Right cardiac atrium (tissue), 5 donors: ENCODE results near the gene BNIP5. TPM values are rescaled to one million over a fixed set of nuclear protein-coding genes. Genes with fewer than 3 reads are reported as not detected.
A peak's percentile ranks its signal among the peaks of the same experiment; 100 is the strongest.

Experiments used
- ATAC-seq, 2 donors: fragments of 200-7000 bp; cut with Tn5 transposase; one replicate each; pipeline versions ENCODE4 v1.8.0 to v1.9.1; 2020; ENCODE audit warnings: moderate library complexity in 2 of 2, mild to moderate bottlenecking in 1 of 2
- DNase-seq, 3 donors: peaks; one replicate each; pipeline ENCODE4 v3.0.0-alpha.2; 2020
- H3K27ac ChIP-seq: one replicate; pipeline ENCODE4 v1.5.1; 2013; ENCODE audit warnings: mild to moderate bottlenecking, low read length, control low read depth, moderate library complexity
- H3K27me3 ChIP-seq: one replicate; pipeline ENCODE4 v1.6.1; 2013; ENCODE audit not compliant: control insufficient read depth, insufficient read depth
- H3K4me1 ChIP-seq: one replicate; pipeline ENCODE4 v1.6.1; 2013; ENCODE audit warnings: low read length; ENCODE audit not compliant: control insufficient read depth, insufficient read depth
- H3K4me3 ChIP-seq: one replicate; pipeline ENCODE4 v1.5.1; 2013; ENCODE audit warnings: low read length, control low read depth
- H3K9me3 ChIP-seq: one replicate; pipeline ENCODE4 v1.6.1; 2013; ENCODE audit warnings: low read length; ENCODE audit not compliant: control insufficient read depth
- WGBS: extraction: QIAGEN DNeasy Blood & Tissue Kit; methylation state at CpG from one replicate; pipeline ENCODE4 v1.1.7; 2013; 5-methylcytosine and 5-hydroxymethylcytosine counted together
- intact Hi-C, 4 donors: fragments of 100-400 bp; cut with DNase I; formaldehyde crosslinking; loops; one replicate each; pipeline versions ENCODE4 v1.11.0 to v1.14.0; 2022 to 2023
- polyA plus RNA-seq: library from polyadenylated mRNA; stranded (reverse); fragments of 200-250 nt; gene quantifications from one replicate; pipeline ENCODE4 v1.2.3, GENCODE V29; 2013
- total RNA-seq, 4 donors: library from RNA; stranded (reverse); fragmentation: NEBNext Ultra II Directional; extraction: Animal tissue kit (Norgen Biotek cat#: 25700); gene quantifications; one replicate each; pipeline ENCODE4 v1.2.1, GENCODE V29; 2021
- donor health status: healthy with polysubstance abuse.
- donor health status: DM: no; HTN: yes; CAD: no.
- donor health status: DM: no; HTN: no; CAD: no.
- donor health status: DM: no; HTN: yes; CAD: no; lungs with severe emphysema.
- donor health status: DM: yes; HTN: yes; CAD: no.

Gene BNIP5
- total and polyA plus RNA-seq, 5 donors: 0.02 to 0.06 TPM; not detected in 3

DNA sequence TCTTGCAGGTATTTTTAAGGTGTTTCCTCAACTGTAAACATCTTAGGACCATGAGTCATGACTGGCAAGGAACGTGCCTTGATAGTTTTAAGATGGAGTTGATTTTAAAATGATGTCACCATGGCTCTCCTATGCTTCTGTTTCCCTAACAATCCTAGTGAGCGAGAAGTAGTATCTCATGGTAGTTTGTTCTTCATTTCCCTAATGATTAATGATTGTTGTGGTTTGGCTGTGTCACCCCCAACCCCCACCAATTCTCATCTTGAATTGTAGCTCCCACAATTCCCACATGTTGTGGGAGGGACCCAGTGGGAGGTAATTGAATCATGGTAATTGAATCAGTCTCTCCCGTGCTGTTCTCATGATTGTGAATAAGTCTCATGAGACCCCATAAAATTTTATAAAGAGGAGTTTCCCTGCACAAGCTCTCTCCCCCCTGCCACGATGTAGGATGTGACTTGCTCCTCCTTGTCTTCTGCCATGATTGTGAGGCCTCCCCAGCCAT lies 16.8 kb upstream of the BNIP5 start:
- H3K27me3 ChIP-seq: no peaks in the 10 kb centered on the region
- ATAC-seq (no peak), DNase-seq (no peak)
- intact Hi-C loops: loop anchor here in 2 of 4 donors (10.0 kb wide), 2 partner anchors 49 to 229 kb away; no protein-coding TSS in a partner anchor
- peaks cover 10% of the 10 kb centered on the region for H3K4me1 ChIP-seq
- H3K4me3 ChIP-seq: no peak overlapping the region
- 74% methylated on average over 4 of the region's 4 CpGs for WGBS
- H3K27ac ChIP-seq: no peak overlapping the region
- H3K9me3 ChIP-seq: no peaks in the 10 kb centered on the region

DNA sequence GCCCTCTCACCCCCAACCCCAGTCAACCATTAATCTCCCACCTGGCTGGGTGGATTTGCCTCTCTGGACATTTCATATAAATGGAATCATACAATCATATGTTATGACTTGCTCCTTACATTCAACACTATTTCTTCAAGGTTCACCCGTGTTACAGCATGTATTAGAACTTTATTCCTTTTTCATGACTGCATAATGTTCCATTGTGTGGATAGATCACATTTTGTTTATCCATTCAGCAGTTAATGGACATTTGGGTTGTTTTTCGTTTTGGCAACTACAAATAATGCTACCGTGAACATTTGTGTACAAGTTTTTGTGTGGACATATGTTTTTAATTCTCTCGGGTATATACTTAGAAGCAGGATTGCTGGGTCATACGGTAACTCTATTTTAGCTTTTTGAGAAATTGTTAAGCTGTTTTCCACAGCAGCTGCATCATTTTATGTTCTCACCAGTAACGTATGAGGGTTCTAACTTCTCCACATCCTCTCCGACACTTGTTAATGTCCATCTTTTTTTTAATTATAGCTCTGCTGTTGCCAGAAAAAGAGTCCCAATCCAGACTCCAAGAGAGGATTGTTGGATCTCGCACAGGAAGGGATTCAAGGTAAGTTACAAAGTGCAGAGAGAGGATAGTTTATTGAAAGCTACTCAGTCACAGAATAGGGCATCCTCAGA lies 15.9 kb upstream of the BNIP5 start:
- no peaks in the 10 kb centered on the region for H3K27me3 ChIP-seq
- intact Hi-C loops: loop anchor here in 2 of 4 donors (10.0 kb wide), 2 partner anchors 48 to 228 kb away; no protein-coding TSS in a partner anchor
- no peak for ATAC-seq

DNA sequence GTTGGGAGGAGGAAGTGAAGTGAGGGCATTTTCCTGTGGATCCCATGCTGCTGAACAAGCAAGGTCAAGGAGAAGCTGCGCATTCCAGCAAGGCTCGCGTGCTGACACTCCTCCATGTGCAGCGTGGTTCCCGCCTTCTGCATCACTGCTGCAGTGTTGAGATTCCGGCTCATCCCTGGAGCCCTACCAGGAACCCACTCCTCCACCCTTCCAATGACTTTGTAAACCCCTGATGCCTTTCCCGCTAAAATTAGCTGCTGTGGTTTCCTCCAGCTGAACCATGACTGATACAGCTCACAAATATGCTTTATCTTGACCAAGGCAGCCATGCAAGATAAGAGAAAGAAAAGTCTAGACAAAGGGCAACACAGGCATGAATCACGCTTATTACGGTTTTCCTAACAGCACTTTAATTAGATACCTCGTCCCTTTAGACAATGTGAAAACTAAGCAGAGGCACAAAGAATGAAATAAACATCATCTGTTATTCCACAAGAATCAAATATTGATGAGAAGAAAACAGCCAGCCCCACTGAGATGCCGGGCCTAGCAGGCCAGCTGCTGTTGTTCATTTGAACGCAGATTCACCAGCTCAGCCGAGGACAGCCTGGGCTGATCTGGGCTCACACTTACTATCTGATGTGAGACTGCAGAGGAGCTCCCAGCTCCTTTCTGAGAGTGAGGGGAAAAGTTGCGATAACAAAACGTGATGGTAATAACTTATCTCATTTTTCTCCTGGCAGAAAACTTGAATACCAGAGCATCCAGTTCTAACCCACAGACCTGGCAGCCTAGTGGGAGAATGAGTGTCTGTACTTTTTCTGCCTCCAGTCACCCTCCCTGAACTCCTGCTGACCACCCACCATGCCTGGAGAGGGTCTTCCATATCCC lies 14.2 kb upstream of the BNIP5 start:
- DNase-seq (peak in 2 of 3 donors; percentile 66 to 69), ATAC-seq (peak; percentile 70 to 92)
- intact Hi-C loops: loop anchor here in 2 of 4 donors (10.0 kb wide), 2 partner anchors 46 to 226 kb away; no protein-coding TSS in a partner anchor
- Histone ChIP-seq H3K27ac (peak overlapping the region; percentile 61), H3K4me3 (no peak overlapping the region), H3K27me3 (no peaks in the 10 kb centered on the region), H3K9me3 (no peaks in the 10 kb centered on the region), H3K4me1 (peaks cover 7% of the 10 kb centered on the region)
- 30% methylated on average over 15 of the region's 15 CpGs for WGBS

More for the DNA sequence above, 15.9 kb upstream of the BNIP5 start:
- no peaks in the 10 kb centered on the region for H3K9me3 ChIP-seq
- H3K27ac ChIP-seq: no peak overlapping the region
- 92% methylated on average over 8 of the region's 8 CpGs for WGBS
- no peak overlapping the region for H3K4me3 ChIP-seq
- H3K4me1 ChIP-seq: peaks cover 7% of the 10 kb centered on the region
- DNase-seq: no peak

DNA sequence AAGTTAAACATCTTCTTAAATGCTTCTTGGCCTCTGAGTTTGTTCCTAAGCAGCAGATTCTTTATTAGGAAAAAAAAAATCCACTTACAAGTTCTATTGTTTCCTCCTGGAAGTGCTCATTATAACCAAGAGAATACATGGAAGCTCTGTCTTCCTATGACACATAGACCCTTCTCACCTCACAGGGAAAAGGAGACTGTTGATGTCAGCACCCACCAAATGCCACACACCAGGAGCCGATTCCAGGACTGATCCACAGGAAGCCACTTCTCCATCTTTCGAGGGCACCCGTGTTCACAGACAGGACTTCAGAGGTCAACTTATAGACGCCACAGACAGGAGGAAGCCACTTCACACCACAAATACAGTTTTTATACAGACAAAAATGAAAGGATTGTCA lies 13.4 kb upstream of the BNIP5 start:
- Histone ChIP-seq H3K4me1 (peaks cover 7% of the 10 kb centered on the region), H3K4me3 (no peak overlapping the region), H3K27me3 (no peaks in the 10 kb centered on the region), H3K9me3 (no peaks in the 10 kb centered on the region), H3K27ac (no peak overlapping the region)
- intact Hi-C loops: loop anchor here in 2 of 4 donors (10.0 kb wide), 2 partner anchors 45 to 225 kb away; no protein-coding TSS in a partner anchor
- ATAC-seq (peak in 1 of 2 donors; percentile 71), DNase-seq (no peak)
- WGBS: 63% methylated on average over 4 of the region's 4 CpGs

DNA sequence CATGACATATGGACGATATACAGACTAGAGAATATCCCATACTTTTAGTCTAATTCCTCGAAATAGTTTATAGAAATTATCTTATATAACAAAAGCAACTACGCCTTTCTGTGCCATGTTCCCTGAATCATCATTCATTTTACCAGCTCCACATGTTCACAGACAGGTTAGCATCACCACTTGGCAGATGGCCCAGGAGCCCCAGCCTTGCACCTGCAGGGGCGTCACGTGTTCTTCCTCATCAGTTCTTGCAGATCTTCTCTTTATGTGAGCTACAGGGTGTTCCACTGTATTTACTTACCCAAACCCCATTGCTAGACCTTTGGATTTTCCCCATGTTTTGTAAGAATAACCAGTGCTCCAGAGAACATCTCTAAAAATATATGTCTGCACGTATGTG lies 12.6 kb upstream of the BNIP5 start:
- Histone ChIP-seq H3K27ac (no peak overlapping the region), H3K4me1 (peaks cover 7% of the 10 kb centered on the region), H3K27me3 (no peaks in the 10 kb centered on the region), H3K4me3 (no peak overlapping the region), H3K9me3 (no peaks in the 10 kb centered on the region)
- WGBS: 84% methylated on average over 6 of the region's 6 CpGs
- ATAC-seq (no peak), DNase-seq (no peak)
- intact Hi-C loops: no loop called here

DNA sequence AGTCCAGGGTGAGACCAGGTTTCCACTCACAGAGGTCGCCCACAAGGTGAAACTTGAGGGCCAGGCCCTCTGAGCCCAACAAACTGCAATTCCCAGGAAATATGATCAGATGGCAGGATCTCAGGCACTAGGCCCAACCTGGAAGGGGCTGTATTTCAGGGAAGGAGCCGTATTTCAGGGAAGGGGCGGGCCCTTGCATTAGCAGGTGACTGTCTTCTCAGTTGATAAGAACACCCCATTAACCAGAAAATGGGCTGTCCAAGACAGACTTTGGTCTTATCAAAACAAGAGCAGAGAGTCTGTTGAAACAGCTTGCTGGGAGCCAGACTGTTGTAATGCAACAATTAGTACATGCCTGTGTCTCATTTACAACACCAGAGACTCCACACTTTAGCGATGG lies 10.9 kb upstream of the BNIP5 start:
- peaks cover 7% of the 10 kb centered on the region for H3K4me1 ChIP-seq
- no peaks in the 10 kb centered on the region for H3K9me3 ChIP-seq
- H3K4me3 ChIP-seq: no peak overlapping the region
- no peak overlapping the region for H3K27ac ChIP-seq
- ATAC-seq: no peak
- no peaks in the 10 kb centered on the region for H3K27me3 ChIP-seq
- no peak for DNase-seq
- intact Hi-C loops: no loop called here
- WGBS: 88% methylated on average over 4 of the region's 4 CpGs

DNA sequence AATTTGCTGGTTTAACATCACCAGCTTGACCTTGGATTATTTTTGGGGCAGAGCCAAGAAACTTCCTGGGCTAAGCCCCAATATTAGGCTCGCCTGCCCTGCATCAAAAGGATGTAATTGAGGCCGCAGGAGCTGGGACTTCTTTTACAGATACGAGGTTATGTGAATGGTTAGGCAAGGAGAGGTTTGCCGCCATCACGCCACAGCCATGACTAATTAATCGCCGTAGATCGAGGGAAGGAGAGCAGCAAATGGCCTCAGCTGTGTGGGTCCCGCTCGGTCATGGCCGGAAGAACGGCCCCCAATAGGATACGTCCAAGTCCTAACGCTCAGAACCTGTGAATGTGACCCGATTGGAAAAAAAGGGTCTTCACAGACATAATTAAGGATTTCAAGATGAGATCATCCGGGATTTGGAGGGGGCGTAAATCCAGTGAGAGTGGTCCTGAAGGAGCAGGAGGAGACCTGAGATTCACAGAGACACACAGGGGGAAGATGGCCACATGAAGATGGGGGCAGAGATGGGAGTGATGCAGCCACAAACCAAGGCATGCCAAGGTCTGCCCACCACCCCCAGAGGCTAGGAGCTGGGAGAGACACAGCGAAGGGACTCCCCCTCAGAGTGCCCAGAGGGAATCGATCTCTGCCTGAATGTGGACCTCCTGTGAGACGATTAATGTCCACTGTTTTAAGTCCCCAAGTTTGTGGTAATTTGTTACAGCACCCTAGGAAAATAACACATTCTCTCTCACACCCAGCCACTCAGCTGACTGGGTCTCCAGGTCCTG lies 10.0 kb upstream of the BNIP5 start:
- peaks cover 7% of the 10 kb centered on the region for H3K4me1 ChIP-seq
- H3K9me3 ChIP-seq: no peaks in the 10 kb centered on the region
- WGBS: 92% methylated on average over 20 of the region's 20 CpGs
- intact Hi-C loops: no loop called here
- DNase-seq (no peak), ATAC-seq (no peak)
- H3K4me3 ChIP-seq: no peak overlapping the region
- no peaks in the 10 kb centered on the region for H3K27me3 ChIP-seq
- H3K27ac ChIP-seq: no peak overlapping the region

DNA sequence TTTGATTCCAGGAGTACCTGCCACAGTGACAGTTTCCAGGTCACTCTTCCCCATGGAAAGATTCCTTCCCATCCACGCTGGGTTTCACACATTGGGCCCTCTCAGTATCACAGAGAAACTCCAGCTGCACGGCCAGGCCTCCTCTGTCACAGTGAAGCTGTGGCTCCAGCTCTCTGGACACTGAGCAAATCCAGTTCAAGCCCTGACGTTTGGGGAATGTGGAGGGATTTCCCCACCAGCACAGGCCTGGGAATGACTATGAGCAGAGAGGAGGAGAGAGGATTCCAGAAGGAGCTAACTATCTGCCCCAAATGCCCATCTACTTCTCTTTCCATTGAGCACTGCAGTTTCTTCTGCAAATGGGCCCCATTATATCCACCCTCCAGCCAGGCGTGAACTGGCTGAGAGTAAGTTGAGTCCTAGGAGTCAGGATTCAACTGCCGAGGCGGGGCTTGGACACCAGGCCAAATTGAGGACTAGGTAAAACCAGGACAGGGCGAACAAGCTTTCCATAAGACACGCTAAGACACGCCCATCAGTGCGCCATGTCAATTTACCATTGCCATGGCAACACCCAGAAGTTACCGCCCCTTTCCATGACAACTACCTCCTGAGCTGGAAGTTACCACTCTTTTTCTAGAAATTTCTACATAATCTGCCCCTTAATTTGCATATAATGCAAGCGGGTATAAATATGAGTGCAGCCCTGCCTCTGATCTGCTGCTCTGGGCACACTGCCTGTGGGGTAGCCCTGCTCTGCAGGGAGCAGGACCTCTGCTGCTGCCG lies 9.2 kb upstream of the BNIP5 start:
- no peak for DNase-seq
- H3K27ac ChIP-seq: no peak overlapping the region
- intact Hi-C loops: no loop called here
- H3K4me3 ChIP-seq: no peak overlapping the region
- WGBS: 87% methylated on average over 13 of the region's 13 CpGs
- no peaks in the 10 kb centered on the region for H3K9me3 ChIP-seq
- peaks cover 7% of the 10 kb centered on the region for H3K4me1 ChIP-seq
- H3K27me3 ChIP-seq: no peaks in the 10 kb centered on the region
- no peak for ATAC-seq

DNA sequence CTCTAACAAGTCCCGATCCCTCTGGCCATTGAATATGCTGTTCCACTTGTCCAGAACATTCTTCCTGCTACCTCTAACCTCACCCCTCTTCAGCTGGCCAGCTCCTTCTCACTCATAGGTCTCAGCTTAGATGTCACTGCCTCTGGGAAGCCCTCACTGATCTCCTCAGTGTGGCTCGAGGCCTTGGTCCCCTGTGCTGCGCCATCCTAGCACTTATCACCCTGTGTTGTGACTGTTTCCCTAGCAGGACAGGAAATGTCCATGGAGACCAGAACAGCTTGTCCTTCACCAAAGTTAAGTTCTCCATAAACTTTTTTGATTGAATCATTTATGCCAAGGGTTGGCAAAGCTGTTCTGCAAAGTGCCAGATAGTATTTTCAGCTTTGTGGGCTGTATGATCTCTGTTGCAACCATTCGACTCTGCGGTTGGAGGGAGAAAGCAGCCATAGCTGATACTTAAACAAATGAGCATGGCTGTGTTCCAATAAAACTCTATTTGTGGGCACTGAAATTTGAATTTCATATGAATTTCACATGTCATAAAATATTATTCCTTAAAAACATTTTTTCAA lies 6.5 kb upstream of the BNIP5 start:
- WGBS: 72% methylated on average over 5 of the region's 5 CpGs
- peak in 1 of 3 donors; percentile 45 for DNase-seq
- Histone ChIP-seq H3K27me3 (no peaks in the 10 kb centered on the region), H3K9me3 (no peaks in the 10 kb centered on the region), H3K4me1 (no peaks in the 10 kb centered on the region), H3K27ac (no peak overlapping the region), H3K4me3 (no peak overlapping the region)
- intact Hi-C loops: no loop called here
- peak; percentile 54 to 62 for ATAC-seq
